Measurements from ENCODE around the gene MIER2.

- TF ChIP-seq FOXP2 (optimal IDR thresholded peaks at IDR 0.05; ENCODE audit: borderline replicate concordance, extremely low read depth, extremely low read length, insufficient read depth) (no peak), TAF1 (IDR thresholded peaks at IDR 0.05; ENCODE audit: borderline replicate concordance, insufficient read depth, low read length) (no peak), POLR2AphosphoS5 (IDR thresholded peaks at IDR 0.05; ENCODE audit: low read depth, low read length) (no peak), REST (IDR thresholded peaks at IDR 0.05; ENCODE audit: insufficient read depth in 1 of 2, low read depth in 2 of 2, low read length in 2 of 2) (no peak)
Observed at GRCh38 chr19:306151-306900, 38.3 kb downstream of the MIER2 start.

All from PFSK-1 (cell line).